BE2C (cell line): ENCODE data around the gene NSG1.
A peak's percentile ranks its signal among the peaks of the same experiment; 100 is the strongest.

ENCODE experiments used
- DNase-seq: peaks from one replicate; pipeline ENCODE4 v3.0.0-alpha.2; 2020
- H3K27me3 ChIP-seq: fragments of 250-450 bp; sonication (Bioruptor Pico); 2 replicates; pipeline ENCODE4 v1.5.1; 2020; ENCODE audit warnings: mild to moderate bottlenecking
- H3K36me3 ChIP-seq: fragments of 250-450 bp; sonication (Bioruptor Pico); 2 replicates; pipeline ENCODE4 v1.5.1; 2020; ENCODE audit warnings: mild to moderate bottlenecking
- H3K4me1 ChIP-seq: fragments of 250-450 bp; sonication (Bioruptor Pico); 2 replicates; pipeline ENCODE4 v1.5.1; 2020
- H3K4me3 ChIP-seq: 2 replicates; pipeline ENCODE4 v1.5.1; 2011; ENCODE audit warnings: low read depth, low read length
- H3K9me3 ChIP-seq: fragments of 250-450 bp; sonication (Bioruptor Pico); 2 replicates; pipeline ENCODE4 v1.5.1; 2020
- TF ChIP-seq, protein P1 (sequence below): IDR thresholded peaks from 2 replicates; pipeline ENCODE4 v1.5.1; 2012; ENCODE audit warnings: mild to moderate bottlenecking, low read depth, low read length

The NSG1 gene

DNA sequence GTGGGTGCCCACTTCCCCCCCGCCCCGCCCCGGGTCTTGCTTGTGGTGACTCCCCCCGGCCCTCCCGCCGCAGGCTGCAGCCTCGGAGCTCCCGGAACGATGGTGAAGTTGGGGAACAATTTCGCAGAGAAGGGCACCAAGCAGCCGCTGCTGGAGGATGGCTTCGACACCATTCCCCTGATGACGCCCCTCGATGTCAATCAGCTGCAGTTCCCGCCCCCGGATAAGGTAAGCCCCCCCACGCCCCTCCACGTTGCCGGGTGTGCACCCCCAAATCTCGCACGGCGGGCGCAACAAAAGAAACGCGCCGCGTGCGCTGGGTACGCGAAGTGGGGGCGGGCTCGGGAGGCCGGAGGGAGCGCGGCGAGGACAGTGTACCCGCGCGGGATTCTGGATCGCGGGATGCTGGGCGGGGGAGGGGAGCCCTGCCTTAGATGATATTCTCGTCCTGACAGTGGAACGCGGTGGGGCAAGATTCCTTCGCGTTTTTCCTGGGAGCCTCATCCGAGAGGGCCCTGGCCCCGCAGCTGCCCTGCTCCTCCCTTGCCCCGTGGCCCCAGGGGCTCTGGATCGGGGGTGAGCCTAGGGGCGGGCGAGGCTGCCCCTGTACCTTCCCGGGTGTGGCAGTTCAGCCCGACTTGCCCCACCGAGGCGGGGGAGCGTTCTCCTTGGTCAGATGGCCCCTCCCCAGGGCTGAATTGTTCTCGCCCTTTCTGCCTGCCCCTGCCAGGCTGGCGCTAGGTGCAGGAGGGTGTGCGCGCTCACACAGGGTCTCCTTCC lies 819 bp downstream of the NSG1 start:
- peak; percentile 54 for DNase-seq
- H3K27me3 ChIP-seq = no peaks in the 10 kb centered on the region

DNA sequence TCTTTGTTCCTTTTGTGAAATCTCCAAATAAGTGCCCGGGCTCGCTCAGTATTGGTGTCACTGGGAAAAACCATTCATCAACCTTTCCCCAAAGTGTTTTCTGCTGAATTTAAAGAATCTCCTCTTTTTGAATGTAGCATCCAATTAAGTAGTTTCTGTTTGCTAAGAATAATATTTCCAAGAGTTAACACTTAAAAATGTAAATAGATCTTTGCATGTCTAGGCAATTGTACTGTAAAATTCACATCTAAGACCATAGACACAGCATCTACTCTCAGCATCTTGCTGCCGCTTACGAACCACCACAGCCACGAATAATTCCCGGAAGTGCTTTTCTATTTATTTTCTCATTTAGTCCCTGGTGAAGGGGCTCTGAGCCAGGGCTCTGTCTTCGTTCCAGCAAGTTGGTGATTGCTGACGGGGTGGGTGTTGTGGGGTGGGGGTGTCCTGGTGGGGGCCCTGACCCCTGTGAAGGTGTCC lies 1.4 kb downstream of the NSG1 start:
- no peak for DNase-seq
- Histone ChIP-seq H3K4me1 (peaks cover 23% of the 10 kb centered on the region), H3K4me3 (peak overlapping the region; percentile 70), H3K27me3 (no peaks in the 10 kb centered on the region), H3K36me3 (peaks cover 36% of the 10 kb centered on the region), H3K9me3 (no peaks in the 10 kb centered on the region)
- TF ChIP-seq, protein P1, sequence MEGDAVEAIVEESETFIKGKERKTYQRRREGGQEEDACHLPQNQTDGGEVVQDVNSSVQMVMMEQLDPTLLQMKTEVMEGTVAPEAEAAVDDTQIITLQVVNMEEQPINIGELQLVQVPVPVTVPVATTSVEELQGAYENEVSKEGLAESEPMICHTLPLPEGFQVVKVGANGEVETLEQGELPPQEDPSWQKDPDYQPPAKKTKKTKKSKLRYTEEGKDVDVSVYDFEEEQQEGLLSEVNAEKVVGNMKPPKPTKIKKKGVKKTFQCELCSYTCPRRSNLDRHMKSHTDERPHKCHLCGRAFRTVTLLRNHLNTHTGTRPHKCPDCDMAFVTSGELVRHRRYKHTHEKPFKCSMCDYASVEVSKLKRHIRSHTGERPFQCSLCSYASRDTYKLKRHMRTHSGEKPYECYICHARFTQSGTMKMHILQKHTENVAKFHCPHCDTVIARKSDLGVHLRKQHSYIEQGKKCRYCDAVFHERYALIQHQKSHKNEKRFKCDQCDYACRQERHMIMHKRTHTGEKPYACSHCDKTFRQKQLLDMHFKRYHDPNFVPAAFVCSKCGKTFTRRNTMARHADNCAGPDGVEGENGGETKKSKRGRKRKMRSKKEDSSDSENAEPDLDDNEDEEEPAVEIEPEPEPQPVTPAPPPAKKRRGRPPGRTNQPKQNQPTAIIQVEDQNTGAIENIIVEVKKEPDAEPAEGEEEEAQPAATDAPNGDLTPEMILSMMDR = no peak

More for the DNA sequence above, 819 bp downstream of the NSG1 start:
- Histone ChIP-seq H3K36me3 (peaks cover 30% of the 10 kb centered on the region), H3K4me1 (peaks cover 21% of the 10 kb centered on the region), H3K9me3 (no peaks in the 10 kb centered on the region), H3K4me3 (peak overlapping the region; percentile 70)
- TF ChIP-seq, protein P1 = no peak

DNA sequence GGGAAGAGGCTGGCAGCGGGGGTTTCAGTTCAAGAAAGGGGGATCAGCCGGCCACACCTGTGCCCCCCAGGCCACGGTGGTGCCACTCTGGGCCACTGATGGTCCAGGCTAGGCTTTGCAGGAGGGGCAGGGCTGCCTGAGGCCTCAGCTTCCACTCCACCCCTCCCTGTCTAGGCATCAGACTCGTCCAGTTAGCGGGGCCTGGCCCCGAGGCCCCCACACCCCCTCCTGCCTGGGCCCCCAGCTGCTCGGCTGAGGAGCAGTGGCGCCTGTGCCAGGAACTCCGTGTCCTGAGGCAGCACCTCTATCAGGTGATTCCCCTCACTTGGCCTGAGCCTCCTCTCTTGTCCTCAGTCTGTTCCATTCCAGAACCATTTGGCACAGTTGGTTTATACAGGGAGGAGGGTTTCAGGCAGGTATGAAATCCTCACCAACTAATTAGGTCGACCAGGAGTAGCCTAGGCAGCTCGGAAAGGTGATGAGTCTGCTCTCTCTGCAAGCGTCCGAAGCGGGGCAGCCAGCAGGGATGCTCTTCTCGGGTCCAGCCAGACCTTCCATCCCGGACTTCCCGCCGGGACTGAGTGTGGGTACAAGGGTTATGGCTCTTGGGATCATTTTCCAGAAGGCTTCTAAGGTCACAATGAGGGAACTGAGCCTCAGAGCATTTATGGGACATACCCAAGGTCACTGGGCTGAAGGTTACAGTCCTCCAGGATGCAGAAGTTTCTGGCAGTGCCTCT lies 2.1 kb downstream of the NSG1 start:
- TF ChIP-seq, protein P1 = no peak
- H3K4me3 ChIP-seq = peak overlapping the region; percentile 16; the same call in 1 of the 2 replicates

DNA sequence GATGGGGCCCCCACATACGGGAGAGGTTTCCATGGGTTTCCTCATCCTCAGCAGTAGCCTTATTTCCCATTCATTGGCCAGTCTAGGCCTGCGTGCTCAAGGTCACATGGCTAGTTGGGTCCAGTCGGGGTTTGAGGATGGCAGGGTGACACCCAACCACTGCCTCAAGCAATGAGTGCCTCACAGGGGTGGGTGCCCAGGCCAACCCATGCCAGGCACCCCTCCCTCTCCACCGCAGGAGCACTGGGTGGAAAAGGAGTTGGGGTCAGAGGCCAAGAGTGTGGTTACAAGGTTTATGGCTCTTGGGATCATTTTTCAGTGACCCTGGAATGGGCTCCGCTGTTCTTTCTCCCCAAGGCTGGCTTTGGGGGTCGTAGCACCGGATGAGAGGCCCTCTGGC lies 3.1 kb downstream of the NSG1 start:
- peaks cover 46% of the 10 kb centered on the region for H3K36me3 ChIP-seq
- TF ChIP-seq, protein P1 = no peak
- peaks cover 34% of the 10 kb centered on the region for H3K4me1 ChIP-seq
- no peak for DNase-seq
- no peaks in the 10 kb centered on the region for H3K27me3 ChIP-seq
- H3K4me3 ChIP-seq = no peak overlapping the region
- no peaks in the 10 kb centered on the region for H3K9me3 ChIP-seq

More for the DNA sequence above, 2.1 kb downstream of the NSG1 start:
- Histone ChIP-seq H3K9me3 (no peaks in the 10 kb centered on the region), H3K27me3 (no peaks in the 10 kb centered on the region), H3K4me1 (peaks cover 28% of the 10 kb centered on the region), H3K36me3 (peaks cover 42% of the 10 kb centered on the region)
- no peak for DNase-seq

DNA sequence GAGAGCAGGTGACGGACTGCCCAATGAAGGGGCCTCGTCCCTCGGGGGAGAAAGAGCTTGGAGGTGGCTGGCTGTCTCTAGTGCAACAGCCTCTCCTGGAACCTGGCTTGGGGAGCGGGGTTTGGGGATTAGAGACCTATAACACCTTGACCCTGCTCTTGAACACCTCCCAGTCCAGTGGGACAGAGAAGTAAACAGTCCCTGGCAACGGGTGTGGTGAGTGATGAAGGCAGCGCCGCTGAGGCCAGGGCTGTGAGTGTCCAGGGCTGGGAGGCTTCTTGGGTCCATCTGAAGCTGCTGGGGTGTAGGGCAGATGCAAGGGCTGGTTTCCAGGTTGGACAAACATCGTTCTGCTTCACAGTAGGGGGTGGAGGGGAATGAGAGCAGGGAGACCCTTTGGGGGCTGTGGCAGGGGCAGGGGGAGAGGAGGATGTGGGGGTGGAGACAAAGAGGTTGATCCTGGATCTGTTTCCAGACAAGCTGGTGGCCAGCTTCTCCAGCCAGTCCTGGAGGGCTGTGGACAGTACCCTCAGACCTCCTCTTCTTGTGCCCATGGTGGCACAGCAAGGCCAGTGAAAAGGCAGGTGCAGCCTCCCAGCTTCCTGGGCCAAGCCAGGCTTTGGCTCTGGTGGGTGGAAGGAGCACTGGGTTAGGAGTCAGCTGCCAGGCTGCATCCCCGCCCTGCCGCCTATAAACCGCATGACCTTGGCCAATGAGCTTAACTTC lies 3.8 kb downstream of the NSG1 start:
- no peak for DNase-seq
- TF ChIP-seq, protein P1 = no peak
- Histone ChIP-seq H3K9me3 (no peaks in the 10 kb centered on the region), H3K36me3 (peaks cover 53% of the 10 kb centered on the region), H3K27me3 (no peaks in the 10 kb centered on the region), H3K4me1 (peaks cover 40% of the 10 kb centered on the region), H3K4me3 (no peak overlapping the region)
